ENCODE results near the gene ZNF557.
A peak's percentile ranks its signal among the peaks of the same experiment; 100 is the strongest.
"Not testable (repeated sequence)": the region's sequence is repeated elsewhere in the genome, so short reads cannot be mapped to it uniquely, and the experiment has no call there.

The ZNF557 gene

GRCh38 chr19:7069042-7069903, at the start of gene ZNF557:
Gene ZNF557, plus strand, starts transcription at chr19:7069703. Its CDS starts 5,372 bp downstream, at chr19:7075075.
- DNase-seq: peak; percentile 97

- DNase-seq: not testable (repeated sequence)
Measured at GRCh38 chr19:7021331-7021730, 48.2 kb upstream of the ZNF557 start, which contains the start of gene MBD3L2B. Gene MBD3L2B, minus strand, starts transcription at chr19:7021431. Its CDS starts 34 bp downstream, at chr19:7021397.

- DNase-seq: not testable (repeated sequence)
Measured at GRCh38 chr19:7028790-7029189, 40.7 kb upstream of the ZNF557 start.

- DNase-seq: not testable (repeated sequence)
Measured at GRCh38 chr19:7030278-7030677, 39.2 kb upstream of the ZNF557 start, which contains the start of gene MBD3L5. Gene MBD3L5, plus strand, starts transcription at chr19:7030578. Its CDS starts 34 bp downstream, at chr19:7030612.

GRCh38 chr19:7040079-7040478, 29.4 kb upstream of the ZNF557 start, which contains the start of gene MBD3L4:
Gene MBD3L4, minus strand, starts transcription at chr19:7040179. Its CDS starts 35 bp downstream, at chr19:7040144.
- DNase-seq: not testable (repeated sequence)

- DNase-seq: not testable (repeated sequence)
Measured at GRCh38 chr19:7041563-7041962, 27.9 kb upstream of the ZNF557 start.

- not testable (repeated sequence) for DNase-seq
Measured at GRCh38 chr19:7049021-7049420, 20.5 kb upstream of the ZNF557 start, which contains the start of gene MBD3L2. Gene MBD3L2, plus strand, starts transcription at chr19:7049321. Its CDS starts 53 bp downstream, at chr19:7049374.

GRCh38 chr19:7051421-7051820, 18.1 kb upstream of the ZNF557 start:
- not testable (repeated sequence) for DNase-seq

GRCh38 chr19:7052896-7053295, 16.6 kb upstream of the ZNF557 start:
- DNase-seq: not testable (repeated sequence)

- not testable (repeated sequence) for DNase-seq
Measured at GRCh38 chr19:7054635-7055368, 14.7 kb upstream of the ZNF557 start.

GRCh38 chr19:7055679-7056078, 13.8 kb upstream of the ZNF557 start:
- DNase-seq: not testable (repeated sequence)

GRCh38 chr19:7056371-7056770, 13.1 kb upstream of the ZNF557 start:
- DNase-seq: not testable (repeated sequence)

GRCh38 chr19:7058576-7058975, 10.9 kb upstream of the ZNF557 start, which contains the start of gene MBD3L3:
Gene MBD3L3, minus strand, starts transcription at chr19:7058676. Its CDS starts 71 bp downstream, at chr19:7058605.
- not testable (repeated sequence) for DNase-seq

- DNase-seq: not testable (repeated sequence)
Measured at GRCh38 chr19:7059977-7060376, 9.5 kb upstream of the ZNF557 start.

GRCh38 chr19:7063339-7063738, 6.2 kb upstream of the ZNF557 start:
- DNase-seq: no peak

GRCh38 chr19:7063764-7064418, 5.6 kb upstream of the ZNF557 start:
- no peak for DNase-seq

GRCh38 chr19:7067122-7067521, 2.4 kb upstream of the ZNF557 start:
- not testable (repeated sequence) for DNase-seq

GRCh38 chr19:7067716-7068115, 1.8 kb upstream of the ZNF557 start:
- DNase-seq: no peak

- DNase-seq: no peak
Measured at GRCh38 chr19:7068599-7068998, 904 bp upstream of the ZNF557 start.

- DNase-seq: no peak
Measured at GRCh38 chr19:7069904-7070226, 362 bp downstream of the ZNF557 start.

GRCh38 chr19:7072541-7072940, 3.0 kb downstream of the ZNF557 start:
- no peak for DNase-seq

- DNase-seq: no peak
Measured at GRCh38 chr19:7074705-7075282, 5.3 kb downstream of the ZNF557 start.

All from activated effector memory CD4-positive, alpha-beta T cell treated with Interleukin-2 at 50 U/mL for 16 hours (primary cell).